22Rv1 (cell line): ENCODE measurements around the gene EBF3.

Source experiments
- CTCF ChIP-seq: fragments of 450-650 bp; IDR thresholded peaks from 2 replicates; pipeline ENCODE4 v1.5.1; 2017; ENCODE audit warnings: mild to moderate bottlenecking
- ZFX ChIP-seq: fragments of 450-650 bp; IDR thresholded peaks from 2 replicates; pipeline ENCODE4 v1.6.1; 2017; ENCODE audit warnings: antibody characterized with exemption, borderline replicate concordance

- no peak for TF ChIP-seq CTCF
- no peak for TF ChIP-seq ZFX
Measured at GRCh38 chr10:130013335-130014262, 49.5 kb upstream of the EBF3 start.
